ENCODE results near the gene WASL. TPM values are rescaled to one million over a fixed set of nuclear protein-coding genes. Genes with fewer than 3 reads are reported as not detected.

The WASL gene
- polyA plus RNA-seq, 2 of the 4 experiments (the other 2 are of a cell fraction), result 18.5 to 21.0 TPM

DNA sequence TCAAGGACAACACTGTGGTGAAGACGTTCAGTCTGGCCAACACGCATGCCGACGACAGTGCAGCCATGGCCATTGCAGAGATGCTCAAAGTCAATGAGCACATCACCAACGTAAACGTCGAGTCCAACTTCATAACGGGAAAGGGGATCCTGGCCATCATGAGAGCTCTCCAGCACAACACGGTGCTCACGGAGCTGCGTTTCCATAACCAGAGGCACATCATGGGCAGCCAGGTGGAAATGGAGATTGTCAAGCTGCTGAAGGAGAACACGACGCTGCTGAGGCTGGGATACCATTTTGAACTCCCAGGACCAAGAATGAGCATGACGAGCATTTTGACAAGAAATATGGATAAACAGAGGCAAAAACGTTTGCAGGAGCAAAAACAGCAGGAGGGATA, 86.5 kb downstream of the WASL start:
- no peak for DNase-seq (ENCODE audit: low read depth in 1 of 2, low spot score in 1 of 2)
- Histone ChIP-seq H3K9me3 (no peaks in the 10 kb centered on the region), H3K4me2 (no peak overlapping the region), H3K4me1 (no peaks in the 10 kb centered on the region), H3K27ac (no peak overlapping the region), H3K4me3 (no peak overlapping the region)
- ChIA-PET CTCF (interaction anchor here (0.6 to 1.3 kb wide), 3 partner anchors 18 to 82 kb away, joined by 3 read pairs; no protein-coding TSS in a partner anchor), POLR2A (no interaction called here)
- no peak for FAIRE-seq
- no peak for ATAC-seq
- WGBS (ENCODE audit: missing lambda C conversion rate), result 38% methylated on average over 13 of the region's 15 CpGs
- no peak for TF ChIP-seq RAD21 (conservative IDR thresholded peaks at IDR 0.05 in 1 of 2, IDR thresholded peaks at IDR 0.05 in 1 of 2)
- no peak for TF ChIP-seq GATA3 (IDR thresholded peaks at IDR 0.05; ENCODE audit: borderline replicate concordance)

- FAIRE-seq (no peak), ATAC-seq (no peak), DNase-seq (ENCODE audit: low read depth in 1 of 2, low spot score in 1 of 2) (no peak)
- no peak overlapping the region for H3K4me3 ChIP-seq
- ChIA-PET CTCF (interaction anchor here (0.8 to 1.3 kb wide), 3 partner anchors 21 to 136 kb away, joined by 3 read pairs; no protein-coding TSS in a partner anchor), POLR2A (no interaction called here)
- no peaks in the 10 kb centered on the region for H3K4me1 ChIP-seq
- no peaks in the 10 kb centered on the region for H3K9me3 ChIP-seq
- H3K4me2 ChIP-seq, result no peak overlapping the region
- H3K27ac ChIP-seq, result no peak overlapping the region
- no peak for TF ChIP-seq ATOH8 (CRISPR knock-in tag; IDR thresholded peaks at IDR 0.05; ENCODE audit: low read depth)
- TF ChIP-seq MAFK (IDR thresholded peaks at IDR 0.05; ENCODE audit: partially characterized antibody), result no peak
- TF ChIP-seq RAD21 (conservative IDR thresholded peaks at IDR 0.05 in 1 of 2, IDR thresholded peaks at IDR 0.05 in 1 of 2), result no peak
- no peak for TF ChIP-seq HOXB5 (CRISPR knock-in tag; IDR thresholded peaks at IDR 0.05)
- TF ChIP-seq EP300 (IDR thresholded peaks at IDR 0.05), result no peak
- TF ChIP-seq, protein P1, sequence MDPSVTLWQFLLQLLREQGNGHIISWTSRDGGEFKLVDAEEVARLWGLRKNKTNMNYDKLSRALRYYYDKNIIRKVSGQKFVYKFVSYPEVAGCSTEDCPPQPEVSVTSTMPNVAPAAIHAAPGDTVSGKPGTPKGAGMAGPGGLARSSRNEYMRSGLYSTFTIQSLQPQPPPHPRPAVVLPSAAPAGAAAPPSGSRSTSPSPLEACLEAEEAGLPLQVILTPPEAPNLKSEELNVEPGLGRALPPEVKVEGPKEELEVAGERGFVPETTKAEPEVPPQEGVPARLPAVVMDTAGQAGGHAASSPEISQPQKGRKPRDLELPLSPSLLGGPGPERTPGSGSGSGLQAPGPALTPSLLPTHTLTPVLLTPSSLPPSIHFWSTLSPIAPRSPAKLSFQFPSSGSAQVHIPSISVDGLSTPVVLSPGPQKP (IDR thresholded peaks at IDR 0.05; ENCODE audit: low read depth, low read length), result no peak
- TF ChIP-seq TFCP2L1 (CRISPR knock-in tag; IDR thresholded peaks at IDR 0.05), result no peak
- TF ChIP-seq, protein P2, sequence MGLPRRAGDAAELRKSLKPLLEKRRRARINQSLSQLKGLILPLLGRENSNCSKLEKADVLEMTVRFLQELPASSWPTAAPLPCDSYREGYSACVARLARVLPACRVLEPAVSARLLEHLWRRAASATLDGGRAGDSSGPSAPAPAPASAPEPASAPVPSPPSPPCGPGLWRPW (IDR thresholded peaks at IDR 0.05), result no peak
- no peak for TF ChIP-seq NR3C1 (IDR thresholded peaks at IDR 0.05)
- WGBS (ENCODE audit: missing lambda C conversion rate), result 60% methylated on average over 1 of the region's 1 CpG
Measured at GRCh38 chr7:123661765-123662164, 87.0 kb downstream of the WASL start.

GRCh38 chr7:123660514-123661354, 88.1 kb downstream of the WASL start:
- H3K9me3 ChIP-seq, result no peaks in the 10 kb centered on the region
- H3K27ac ChIP-seq, result no peak overlapping the region
- FAIRE-seq (no peak), ATAC-seq (no peak), DNase-seq (ENCODE audit: low read depth in 1 of 2, low spot score in 1 of 2) (no peak)
- WGBS (ENCODE audit: missing lambda C conversion rate), result 49% methylated on average over 8 of the region's 8 CpGs
- TF ChIP-seq RAD21 (conservative IDR thresholded peaks at IDR 0.05 in 1 of 2, IDR thresholded peaks at IDR 0.05 in 1 of 2) (no peak), MAFK (IDR thresholded peaks at IDR 0.05; ENCODE audit: partially characterized antibody) (peak; percentile 53)
- no peak overlapping the region for H3K4me2 ChIP-seq
- H3K4me3 ChIP-seq, result no peak overlapping the region
- ChIA-PET CTCF (interaction anchor here (0.8 to 1.1 kb wide), 2 partner anchors 80 to 137 kb away, joined by 3 read pairs; no protein-coding TSS in a partner anchor), POLR2A (no interaction called here)
- H3K4me1 ChIP-seq, result no peaks in the 10 kb centered on the region

- FAIRE-seq (no peak), ATAC-seq (no peak), DNase-seq (ENCODE audit: low read depth in 1 of 2, low spot score in 1 of 2) (no peak)
- H3K4me3 ChIP-seq, result no peak overlapping the region
- WGBS (ENCODE audit: missing lambda C conversion rate), result 50% methylated on average over 6 of the region's 6 CpGs
- no peak overlapping the region for H3K4me2 ChIP-seq
- no peak overlapping the region for H3K27ac ChIP-seq
- H3K9me3 ChIP-seq, result no peaks in the 10 kb centered on the region
- POLR2A ChIA-PET, result no interaction called here
- CTCF ChIA-PET, result interaction anchor here (0.6 kb wide), 2 partner anchors 115 to 166 kb away, joined by 3 to 4 read pairs; no protein-coding TSS in a partner anchor
- no peak for TF ChIP-seq E2F6 (IDR thresholded peaks at IDR 0.05; ENCODE audit: borderline replicate concordance, low read depth)
- TF ChIP-seq ZC3H11A (IDR thresholded peaks at IDR 0.05), result no peak
- TF ChIP-seq GATA3 (IDR thresholded peaks at IDR 0.05; ENCODE audit: borderline replicate concordance), result no peak
- TF ChIP-seq, protein P2 (IDR thresholded peaks at IDR 0.05), result no peak
- no peak for TF ChIP-seq USF2 (IDR thresholded peaks at IDR 0.05)
- no peak for TF ChIP-seq JUN (IDR thresholded peaks at IDR 0.05)
- TF ChIP-seq KDM1A (IDR thresholded peaks at IDR 0.05; ENCODE audit: low read depth), result no peak
- no peak for TF ChIP-seq NFE2L2 (conservative IDR thresholded peaks at IDR 0.05; ENCODE audit: low read length)
- no peak for TF ChIP-seq EHMT2 (IDR thresholded peaks at IDR 0.05; ENCODE audit: low read depth)
- TF ChIP-seq CHD2 (IDR thresholded peaks at IDR 0.05; ENCODE audit: low read length, partially characterized antibody), result no peak
- no peak for TF ChIP-seq CBX2 (IDR thresholded peaks at IDR 0.05; ENCODE audit: borderline replicate concordance, low read depth)
- TF ChIP-seq CHD4 (IDR thresholded peaks at IDR 0.05; ENCODE audit: borderline replicate concordance), result no peak
- no peak for TF ChIP-seq JUNB (IDR thresholded peaks at IDR 0.05)
- no peak for TF ChIP-seq MAZ (IDR thresholded peaks at IDR 0.05; ENCODE audit: borderline replicate concordance, low read depth, low read length)
- TF ChIP-seq CBX8 (IDR thresholded peaks at IDR 0.05), result no peak
- TF ChIP-seq KDM5A (IDR thresholded peaks at IDR 0.05), result no peak
- no peak for TF ChIP-seq SREBF2 (IDR thresholded peaks at IDR 0.05)
- TF ChIP-seq EP300 (IDR thresholded peaks at IDR 0.05), result no peak
- H3K4me1 ChIP-seq, result no peaks in the 10 kb centered on the region
Measured at GRCh38 chr7:123658023-123658422, 90.8 kb downstream of the WASL start.

Measured in A549 (cell line).